Adipocyte (in vitro differentiated cells): ENCODE data around the gene ABLIM1.
A peak's percentile ranks its signal among the peaks of the same experiment; 100 is the strongest.

Experiments
- DNase-seq: peaks from one replicate; pipeline ENCODE4 v3.0.0-alpha.2; 2015; ENCODE audit warnings: low read depth
- H3K27me3 ChIP-seq: replicated peaks from 2 replicates; pipeline ENCODE4 v1.7.0; 2013; ENCODE audit warnings: mild to moderate bottlenecking, low read length, moderate library complexity; ENCODE audit not compliant: control insufficient read depth, insufficient read depth
- H3K36me3 ChIP-seq: 2 replicates; pipeline ENCODE4 v1.7.0; 2013; ENCODE audit warnings: low read length, mild to moderate bottlenecking, moderate library complexity; ENCODE audit not compliant: control insufficient read depth, insufficient read depth, severe bottlenecking
- H3K4me1 ChIP-seq: 2 replicates; pipeline ENCODE4 v1.7.0; 2013; ENCODE audit warnings: mild to moderate bottlenecking, low read length, moderate library complexity; ENCODE audit not compliant: control insufficient read depth, insufficient read depth
- H3K4me3 ChIP-seq: 2 replicates; pipeline ENCODE4 v1.7.0; 2013; ENCODE audit warnings: mild to moderate bottlenecking, low read length, moderate library complexity
- H3K9ac ChIP-seq: 2 replicates; pipeline ENCODE4 v1.7.0; 2013; ENCODE audit warnings: mild to moderate bottlenecking, low read length, moderate library complexity
- H3K9me3 ChIP-seq: 2 replicates; pipeline ENCODE4 v1.7.0; 2013; ENCODE audit warnings: mild to moderate bottlenecking, low read length, moderate library complexity; ENCODE audit not compliant: control insufficient read depth

ABLIM1 gene

GRCh38 chr10:114573330-114574045, 84.6 kb downstream of the ABLIM1 start:
- H3K9ac ChIP-seq: no peak overlapping the region
- peaks cover 11% of the 10 kb centered on the region for H3K36me3 ChIP-seq
- no peak for DNase-seq
- no peaks in the 10 kb centered on the region for H3K27me3 ChIP-seq
- peaks cover 36% of the 10 kb centered on the region for H3K4me1 ChIP-seq
- no peaks in the 10 kb centered on the region for H3K9me3 ChIP-seq
- H3K4me3 ChIP-seq: no peak overlapping the region

- H3K4me1 ChIP-seq: peaks cover 22% of the 10 kb centered on the region
- DNase-seq: peak; percentile 24
- no peaks in the 10 kb centered on the region for H3K27me3 ChIP-seq
- H3K9me3 ChIP-seq: no peaks in the 10 kb centered on the region
- H3K36me3 ChIP-seq: peaks cover 11% of the 10 kb centered on the region
- no peak overlapping the region for H3K4me3 ChIP-seq
- no peak overlapping the region for H3K9ac ChIP-seq
These were observed 86.6 kb downstream of the ABLIM1 start for GRCh38 chr10:114571316-114571999.

- DNase-seq: no peak
- H3K36me3 ChIP-seq: peaks cover 4% of the 10 kb centered on the region
- H3K27me3 ChIP-seq: no peaks in the 10 kb centered on the region
- H3K9me3 ChIP-seq: no peaks in the 10 kb centered on the region
- H3K4me3 ChIP-seq: no peak overlapping the region
- H3K4me1 ChIP-seq: peaks cover 5% of the 10 kb centered on the region
- H3K9ac ChIP-seq: no peak overlapping the region
These were observed 92.0 kb downstream of the ABLIM1 start for GRCh38 chr10:114566064-114566463.

- H3K9ac ChIP-seq: no peak overlapping the region
- H3K9me3 ChIP-seq: no peaks in the 10 kb centered on the region
- H3K4me3 ChIP-seq: no peak overlapping the region
- peaks cover 2% of the 10 kb centered on the region for H3K4me1 ChIP-seq
- peaks cover 4% of the 10 kb centered on the region for H3K36me3 ChIP-seq
- peak; percentile 17 for DNase-seq
- no peaks in the 10 kb centered on the region for H3K27me3 ChIP-seq
These were observed 93.0 kb downstream of the ABLIM1 start for GRCh38 chr10:114565066-114565465.

- no peak for DNase-seq
- Histone ChIP-seq H3K4me1 (peaks cover 2% of the 10 kb centered on the region), H3K27me3 (no peaks in the 10 kb centered on the region), H3K9ac (no peak overlapping the region), H3K9me3 (peaks cover 6% of the 10 kb centered on the region), H3K36me3 (no peaks in the 10 kb centered on the region), H3K4me3 (no peak overlapping the region)
These were observed 97.0 kb downstream of the ABLIM1 start for GRCh38 chr10:114561008-114561523.

GRCh38 chr10:114560144-114560543, 97.9 kb downstream of the ABLIM1 start:
- Histone ChIP-seq H3K4me1 (peaks cover 2% of the 10 kb centered on the region), H3K9me3 (peaks cover 6% of the 10 kb centered on the region), H3K36me3 (no peaks in the 10 kb centered on the region), H3K9ac (no peak overlapping the region), H3K27me3 (no peaks in the 10 kb centered on the region), H3K4me3 (no peak overlapping the region)
- no peak for DNase-seq

GRCh38 chr10:114559636-114560035, 98.4 kb downstream of the ABLIM1 start:
- Histone ChIP-seq H3K36me3 (no peaks in the 10 kb centered on the region), H3K4me1 (no peaks in the 10 kb centered on the region), H3K4me3 (no peak overlapping the region), H3K27me3 (no peaks in the 10 kb centered on the region), H3K9me3 (peaks cover 6% of the 10 kb centered on the region), H3K9ac (no peak overlapping the region)
- no peak for DNase-seq

- DNase-seq: no peak
- Histone ChIP-seq H3K4me3 (no peak overlapping the region), H3K27me3 (no peaks in the 10 kb centered on the region), H3K36me3 (no peaks in the 10 kb centered on the region), H3K9me3 (peaks cover 6% of the 10 kb centered on the region), H3K9ac (no peak overlapping the region), H3K4me1 (no peaks in the 10 kb centered on the region)
These were observed 100.2 kb downstream of the ABLIM1 start for GRCh38 chr10:114557854-114558253.

- Histone ChIP-seq H3K4me1 (peaks cover 13% of the 10 kb centered on the region), H3K27me3 (no peaks in the 10 kb centered on the region), H3K36me3 (no peaks in the 10 kb centered on the region), H3K9ac (no peak overlapping the region), H3K9me3 (peaks cover 6% of the 10 kb centered on the region), H3K4me3 (no peak overlapping the region)
- no peak for DNase-seq
These were observed 101.6 kb downstream of the ABLIM1 start for GRCh38 chr10:114556236-114557122.

GRCh38 chr10:114553436-114553835, 104.6 kb downstream of the ABLIM1 start:
- DNase-seq: no peak
- Histone ChIP-seq H3K4me1 (peaks cover 20% of the 10 kb centered on the region), H3K4me3 (no peak overlapping the region), H3K36me3 (no peaks in the 10 kb centered on the region), H3K9me3 (peaks cover 6% of the 10 kb centered on the region), H3K27me3 (no peaks in the 10 kb centered on the region), H3K9ac (no peak overlapping the region)

GRCh38 chr10:114552050-114552449, 106.0 kb downstream of the ABLIM1 start:
- DNase-seq: peak; percentile 28
- peaks cover 20% of the 10 kb centered on the region for H3K4me1 ChIP-seq
- H3K9ac ChIP-seq: peak overlapping the region; percentile 18
- no peaks in the 10 kb centered on the region for H3K27me3 ChIP-seq
- no peaks in the 10 kb centered on the region for H3K36me3 ChIP-seq
- H3K4me3 ChIP-seq: peak overlapping the region; percentile 65
- no peaks in the 10 kb centered on the region for H3K9me3 ChIP-seq
